IPS DF 19.7 (cell line): ENCODE measurements around the gene CREBBP.

Experiments
- DNase-seq: peaks from one replicate; pipeline ENCODE4 v3.0.0-alpha.2; 2013; ENCODE audit warnings: low read depth, low spot score

CREBBP gene

DNA sequence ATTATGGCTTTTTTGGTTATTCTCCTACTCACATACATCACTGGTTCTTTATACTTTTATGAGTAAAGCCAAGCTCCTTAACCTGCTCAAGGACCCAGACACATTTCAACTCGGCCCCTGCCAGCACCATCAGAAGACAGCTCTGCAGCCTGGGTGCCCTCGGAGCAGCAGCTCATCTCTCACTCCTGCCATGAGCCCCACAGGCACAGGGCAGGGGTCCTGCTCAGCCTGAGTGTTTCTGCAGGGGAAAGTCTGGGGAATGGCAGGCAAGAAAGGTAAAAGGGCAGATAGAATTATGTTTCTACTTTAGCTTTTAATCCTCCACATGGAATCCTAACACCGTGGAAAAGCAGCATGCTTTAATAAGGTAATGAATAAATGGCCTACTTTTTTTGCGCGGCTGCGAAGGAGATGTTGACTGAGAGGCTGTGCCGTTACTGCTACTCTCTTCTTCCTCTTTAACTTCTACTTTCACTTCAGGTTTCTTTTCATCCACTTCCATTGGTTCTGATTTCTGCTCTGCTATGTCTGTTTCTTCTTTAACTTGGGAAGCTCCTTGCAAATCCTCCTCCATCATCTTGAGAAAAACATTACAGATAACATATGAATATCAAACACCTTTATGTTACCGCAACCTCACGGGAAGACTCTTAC lies 113.1 kb downstream of the CREBBP start:
- no peak for DNase-seq

DNA sequence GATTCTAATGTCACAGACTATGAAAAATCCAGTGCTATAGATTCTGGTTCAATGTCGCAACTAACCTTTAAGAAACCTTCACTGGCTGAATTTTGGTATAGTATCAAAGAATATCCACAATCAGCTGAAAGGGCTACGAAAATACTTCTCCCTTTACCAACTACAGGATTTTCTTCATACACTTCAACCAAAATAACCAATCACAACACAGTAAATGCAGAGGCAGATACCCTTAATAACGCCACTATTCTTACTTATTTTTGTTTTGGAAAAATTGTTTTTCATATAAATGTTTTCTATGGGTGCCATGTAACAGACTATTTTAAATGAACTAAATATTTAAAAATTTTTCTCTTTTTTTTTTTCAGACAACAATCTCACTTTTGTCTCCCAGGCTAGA lies 114.3 kb downstream of the CREBBP start:
- DNase-seq, result no peak

DNA sequence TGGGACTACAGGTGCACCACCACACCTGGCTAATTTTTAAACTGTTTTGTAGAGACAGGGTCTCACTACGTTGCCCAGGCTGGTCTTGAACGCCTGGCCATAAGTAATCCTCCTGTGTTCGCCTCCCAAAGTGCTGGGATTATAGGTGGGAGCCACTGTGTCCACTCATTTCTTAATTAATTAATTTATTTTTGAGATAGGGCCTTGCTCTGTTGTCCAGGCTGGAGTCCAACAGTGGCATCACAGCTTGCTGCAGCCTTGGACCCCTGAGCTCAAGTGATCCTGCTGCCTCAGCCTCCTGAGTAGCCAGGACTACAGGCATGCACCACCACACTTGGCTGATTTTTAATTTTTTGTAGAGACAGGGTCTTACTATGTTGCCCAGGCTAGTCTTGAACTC lies 116.1 kb downstream of the CREBBP start:
- DNase-seq, result no peak

DNA sequence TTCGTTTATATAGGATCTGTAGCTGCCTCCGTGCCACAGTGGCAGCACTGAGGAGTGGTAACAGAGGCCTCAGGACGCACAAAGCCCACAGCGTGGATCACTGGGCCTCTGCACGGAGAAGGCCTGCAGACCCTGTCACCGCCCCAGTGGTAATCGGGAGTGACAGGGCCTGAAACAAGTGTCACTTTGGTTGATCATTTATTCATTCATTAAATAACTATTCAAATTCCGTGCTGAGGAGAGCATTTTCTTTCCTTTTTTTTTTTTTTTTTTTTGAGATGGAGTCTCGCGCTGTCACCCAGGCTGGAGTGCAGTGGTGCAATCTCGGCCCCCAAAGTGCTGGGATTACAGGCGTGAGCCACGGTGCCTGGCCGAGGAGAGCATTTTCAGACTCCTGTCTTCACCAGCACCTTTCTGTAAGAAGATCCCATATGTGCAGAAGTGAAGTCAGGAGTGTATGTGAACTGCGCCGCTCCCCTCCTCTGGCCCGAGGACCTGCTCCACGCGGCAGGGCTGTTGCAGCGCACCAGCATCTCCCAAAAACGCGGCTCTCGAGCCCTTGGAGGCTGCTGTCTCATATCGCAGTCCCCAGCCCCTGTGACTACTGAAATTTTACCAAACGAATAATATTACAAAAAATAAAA lies 118.3 kb downstream of the CREBBP start:
- DNase-seq, result no peak

DNA sequence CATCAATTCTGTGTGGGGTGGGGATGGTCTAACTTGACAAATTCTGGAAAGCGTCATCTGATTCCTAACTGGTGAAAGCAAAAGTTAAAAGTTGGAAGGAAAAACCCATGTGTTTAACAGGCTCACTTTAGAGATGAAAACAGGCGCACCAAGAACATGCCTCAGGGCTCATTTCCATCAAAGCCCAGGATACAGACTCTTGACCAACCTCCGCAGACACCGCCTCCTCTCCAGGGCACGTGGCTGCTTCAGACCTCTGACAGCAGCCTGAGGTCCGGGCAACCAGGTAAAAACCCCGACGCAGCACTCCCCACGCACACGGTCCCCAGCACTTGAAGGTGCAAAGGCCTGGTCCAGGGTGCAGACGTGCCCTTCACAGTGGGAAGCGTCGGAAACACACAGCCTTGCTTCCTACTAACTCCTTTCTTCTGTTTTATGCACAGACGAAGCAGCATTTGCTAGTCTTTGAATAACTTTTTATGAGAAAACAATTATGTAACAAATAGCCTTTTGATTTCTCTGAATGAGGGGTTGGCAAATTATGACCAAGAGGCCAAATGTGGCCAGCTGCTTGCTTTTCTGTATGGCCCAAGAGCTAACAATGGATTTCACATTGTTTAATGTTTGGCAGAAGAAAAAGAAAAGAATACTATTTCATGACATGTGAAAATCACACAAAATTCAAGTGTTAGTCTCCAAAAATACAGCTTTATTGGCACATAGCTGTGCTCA lies 119.0 kb downstream of the CREBBP start:
- DNase-seq, result no peak

DNA sequence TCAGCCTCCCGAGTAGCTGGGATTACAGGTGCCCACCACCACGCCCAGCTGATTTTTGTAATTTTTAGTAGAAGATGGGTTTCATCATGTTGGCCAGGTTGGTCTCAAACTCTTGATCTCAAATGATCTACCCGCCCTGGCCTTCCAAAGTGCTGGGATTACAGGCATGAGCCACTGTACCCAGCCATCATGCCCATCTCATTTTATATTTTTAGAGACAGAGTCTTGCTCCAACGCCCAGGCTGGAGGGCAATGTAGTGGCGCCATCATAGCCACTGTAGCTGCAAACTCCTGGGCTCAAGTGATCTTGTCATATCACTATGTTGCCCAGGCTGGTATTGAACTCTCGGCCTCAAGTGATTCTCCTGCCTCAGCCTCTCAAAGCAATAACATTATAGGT lies 120.0 kb downstream of the CREBBP start:
- DNase-seq, result no peak

DNA sequence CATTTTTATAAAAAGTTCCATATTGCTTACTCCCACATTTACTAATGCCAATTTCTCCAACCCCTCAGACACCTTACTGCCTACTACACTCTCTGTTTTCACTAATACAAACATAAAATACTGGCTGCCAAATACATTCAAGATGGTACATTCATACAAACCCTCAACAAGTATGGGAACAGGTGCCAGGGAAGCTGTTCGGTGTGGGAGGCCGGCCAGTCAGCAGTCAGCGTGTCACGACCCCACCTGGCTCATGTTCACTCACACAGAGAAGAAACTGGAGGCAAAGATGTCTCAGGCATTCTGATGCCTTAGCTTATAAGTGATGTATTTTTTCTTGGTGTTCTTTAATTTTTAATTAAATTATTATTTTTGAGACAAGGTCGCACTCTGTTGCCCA lies 120.8 kb downstream of the CREBBP start:
- no peak for DNase-seq

- no peak for DNase-seq
Measured at GRCh38 chr16:3756113-3756512, 124.4 kb downstream of the CREBBP start.

GRCh38 chr16:3755249-3755648 lies 125.3 kb downstream of the CREBBP start:
- DNase-seq, result no peak

- DNase-seq, result no peak
Measured at GRCh38 chr16:3754772-3755171, 125.7 kb downstream of the CREBBP start.

- DNase-seq, result no peak
Measured at GRCh38 chr16:3754081-3754703, 126.3 kb downstream of the CREBBP start.

GRCh38 chr16:3752984-3753383 lies 127.5 kb downstream of the CREBBP start:
- DNase-seq, result no peak

DNA sequence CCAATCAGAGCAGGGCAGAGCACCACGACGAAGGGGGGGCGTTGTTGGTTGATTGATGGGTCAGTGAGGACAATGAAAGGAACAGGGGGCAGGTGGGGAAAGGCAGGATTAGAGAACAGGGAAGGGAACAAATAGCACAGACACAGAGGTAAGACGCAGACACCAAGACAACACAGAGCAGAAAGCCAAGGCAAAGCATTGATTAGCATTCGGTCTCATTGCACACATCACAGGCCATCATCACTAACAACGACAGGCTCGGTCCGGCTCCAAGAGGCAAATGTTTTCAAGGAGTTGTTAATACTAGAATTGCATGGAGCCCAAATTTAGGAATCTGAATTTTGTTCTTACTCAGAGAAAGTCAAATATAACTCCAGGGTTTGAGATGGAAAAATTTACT lies 128.6 kb downstream of the CREBBP start:
- no peak for DNase-seq

- DNase-seq, result no peak
Measured at GRCh38 chr16:3748307-3748706, 132.2 kb downstream of the CREBBP start.

- no peak for DNase-seq
Measured at GRCh38 chr16:3745751-3746355, 134.7 kb downstream of the CREBBP start.

GRCh38 chr16:3744018-3744417 lies 136.5 kb downstream of the CREBBP start:
- no peak for DNase-seq

GRCh38 chr16:3740934-3741333 lies 139.6 kb downstream of the CREBBP start:
- no peak for DNase-seq

GRCh38 chr16:3740186-3740585 lies 140.3 kb downstream of the CREBBP start:
- DNase-seq, result no peak

DNA sequence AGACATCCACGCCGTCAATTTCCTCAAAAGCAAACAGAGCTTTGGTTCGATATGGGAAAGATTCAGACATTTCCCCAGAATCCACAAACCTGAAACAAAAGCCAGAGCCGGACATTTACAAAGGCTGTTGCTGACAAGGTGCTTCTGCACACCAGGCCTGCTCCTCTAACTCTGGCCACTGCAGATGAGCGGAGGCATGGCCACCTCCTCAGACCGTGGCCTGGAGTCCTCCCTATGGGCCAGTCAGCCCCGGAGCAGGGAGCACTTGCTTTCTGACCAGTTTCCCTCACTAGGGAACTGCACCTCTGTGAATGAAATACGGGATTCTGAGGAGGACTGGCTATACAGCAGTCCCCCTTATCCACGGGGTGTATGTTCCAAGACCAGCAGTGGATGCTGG lies 140.9 kb downstream of the CREBBP start:
- no peak for DNase-seq

- DNase-seq, result no peak
Measured at GRCh38 chr16:3738541-3738940, 142.0 kb downstream of the CREBBP start.

DNA sequence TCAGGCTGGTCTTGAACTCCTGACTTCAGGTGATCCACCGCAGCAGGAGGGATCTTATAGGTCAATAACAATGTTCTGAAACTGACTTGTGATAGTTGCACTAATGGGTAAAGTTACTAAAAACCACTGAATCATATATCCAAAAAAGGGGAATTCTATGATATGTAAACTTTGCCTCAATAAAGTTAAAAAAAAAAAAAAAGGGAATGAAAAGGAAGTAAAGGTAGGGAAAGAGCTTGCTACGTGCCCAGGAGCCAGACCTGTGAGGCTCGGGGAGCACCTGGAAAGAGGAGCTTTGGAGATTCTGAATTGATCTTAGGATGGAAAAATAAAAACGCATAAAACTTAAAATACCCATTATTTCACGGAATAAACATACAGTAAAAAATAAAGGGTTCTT lies 142.4 kb downstream of the CREBBP start:
- no peak for DNase-seq

DNA sequence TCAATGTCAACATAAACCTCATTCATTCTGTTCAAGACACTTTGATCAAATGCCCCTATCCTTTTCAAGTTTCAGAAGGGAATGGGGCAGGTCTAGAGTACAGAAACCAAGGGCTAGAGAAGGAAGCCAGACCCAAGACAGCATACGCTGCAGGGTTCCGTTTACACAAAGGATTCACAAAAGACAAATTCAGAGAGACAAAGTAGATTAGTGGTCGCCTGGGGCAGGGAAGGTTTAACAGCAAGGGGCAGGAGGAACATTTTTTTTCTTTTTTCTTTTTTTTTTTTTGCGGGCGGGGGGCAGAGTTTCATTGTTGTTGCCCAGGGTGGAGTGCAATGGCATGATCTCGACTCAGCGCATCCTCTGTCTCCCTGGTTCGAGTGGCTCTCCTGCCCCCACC lies 143.3 kb downstream of the CREBBP start:
- no peak for DNase-seq
